Iris pigment epithelial cell (primary cell): ENCODE data around the gene VWCE.
A peak's percentile ranks its signal among the peaks of the same experiment; 100 is the strongest.

ENCODE experiments used
- DNase-seq: peaks from one replicate; pipeline ENCODE4 v3.0.0-alpha.2; 2011; ENCODE audit warnings: low read depth

VWCE gene

GRCh38 chr11:61280883-61281580 is 14.1 kb downstream of the VWCE start:
- DNase-seq, result no peak

- DNase-seq, result peak; percentile 22
Measured at GRCh38 chr11:61279934-61280659, 15.0 kb downstream of the VWCE start.

- no peak for DNase-seq
Measured at GRCh38 chr11:61278001-61278470, 17.1 kb downstream of the VWCE start.

- DNase-seq, result no peak
Measured at GRCh38 chr11:61277186-61278000, 17.7 kb downstream of the VWCE start.

GRCh38 chr11:61275191-61275590 is 19.9 kb downstream of the VWCE start:
- DNase-seq, result no peak

GRCh38 chr11:61274084-61274483 is 21.0 kb downstream of the VWCE start:
- DNase-seq, result no peak

- DNase-seq, result no peak
Measured at GRCh38 chr11:61273178-61274078, 21.7 kb downstream of the VWCE start.

- DNase-seq, result no peak
Measured at GRCh38 chr11:61272731-61273130, 22.4 kb downstream of the VWCE start.

GRCh38 chr11:61270354-61271076 is 24.6 kb downstream of the VWCE start:
- peak; percentile 74 for DNase-seq

- no peak for DNase-seq
Measured at GRCh38 chr11:61268588-61269250, 26.4 kb downstream of the VWCE start.

GRCh38 chr11:61267437-61267841 is 27.7 kb downstream of the VWCE start:
- DNase-seq, result no peak

GRCh38 chr11:61266602-61267001 is 28.5 kb downstream of the VWCE start:
- peak; percentile 56 for DNase-seq

- DNase-seq, result no peak
Measured at GRCh38 chr11:61265357-61265756, 29.8 kb downstream of the VWCE start.

- no peak for DNase-seq
Measured at GRCh38 chr11:61264795-61265194, 30.3 kb downstream of the VWCE start.

GRCh38 chr11:61264371-61264770 is 30.7 kb downstream of the VWCE start:
- DNase-seq, result no peak

- no peak for DNase-seq
Measured at GRCh38 chr11:61259363-61259762, 35.8 kb downstream of the VWCE start.

GRCh38 chr11:61258546-61258945 is 36.6 kb downstream of the VWCE start:
- no peak for DNase-seq

GRCh38 chr11:61256710-61257482 is 38.2 kb downstream of the VWCE start:
- no peak for DNase-seq

- peak; percentile 59 for DNase-seq
Measured at GRCh38 chr11:61254403-61255025, 40.6 kb downstream of the VWCE start.
